Loucy (cell line): ENCODE measurements around the gene FEM1B.
"Not testable (repeated sequence)": the region's sequence is repeated elsewhere in the genome, so short reads cannot be mapped to it uniquely, and the experiment has no call there.

ENCODE experiments used
- CTCF ChIP-seq: fragments of 200-600 bp; sonication (generic); conservative IDR thresholded peaks from 2 replicates; pipeline ENCODE4 v1.5.1; 2014; ENCODE audit warnings: mild to moderate bottlenecking, antibody characterized with exemption, low read length
- EZH2phosphoT487 ChIP-seq: fragments of 200-600 bp; IDR thresholded peaks from 2 replicates; pipeline ENCODE4 v1.6.1; 2018; ENCODE audit warnings: antibody characterized with exemption, mild to moderate bottlenecking, moderate library complexity, borderline replicate concordance

- not testable (repeated sequence) for TF ChIP-seq CTCF, EZH2phosphoT487
These were observed 43.0 kb upstream of the FEM1B start for GRCh38 chr15:68234520-68234919.
